Activated CD4-positive, alpha-beta T cell treated with anti-CD3 and anti-CD28 coated beads, Interleukin-2, Interleukin-6, amounts not matched to agents 100 ng/mL and 50 ng/mL, durations not matched to agents 16 hours and 8 hours (primary cell): ENCODE results near the gene TMEM54.

Experiments
- DNase-seq: peaks from one replicate; pipeline ENCODE4 v3.0.0-alpha.2; 2020

Gene TMEM54

DNA sequence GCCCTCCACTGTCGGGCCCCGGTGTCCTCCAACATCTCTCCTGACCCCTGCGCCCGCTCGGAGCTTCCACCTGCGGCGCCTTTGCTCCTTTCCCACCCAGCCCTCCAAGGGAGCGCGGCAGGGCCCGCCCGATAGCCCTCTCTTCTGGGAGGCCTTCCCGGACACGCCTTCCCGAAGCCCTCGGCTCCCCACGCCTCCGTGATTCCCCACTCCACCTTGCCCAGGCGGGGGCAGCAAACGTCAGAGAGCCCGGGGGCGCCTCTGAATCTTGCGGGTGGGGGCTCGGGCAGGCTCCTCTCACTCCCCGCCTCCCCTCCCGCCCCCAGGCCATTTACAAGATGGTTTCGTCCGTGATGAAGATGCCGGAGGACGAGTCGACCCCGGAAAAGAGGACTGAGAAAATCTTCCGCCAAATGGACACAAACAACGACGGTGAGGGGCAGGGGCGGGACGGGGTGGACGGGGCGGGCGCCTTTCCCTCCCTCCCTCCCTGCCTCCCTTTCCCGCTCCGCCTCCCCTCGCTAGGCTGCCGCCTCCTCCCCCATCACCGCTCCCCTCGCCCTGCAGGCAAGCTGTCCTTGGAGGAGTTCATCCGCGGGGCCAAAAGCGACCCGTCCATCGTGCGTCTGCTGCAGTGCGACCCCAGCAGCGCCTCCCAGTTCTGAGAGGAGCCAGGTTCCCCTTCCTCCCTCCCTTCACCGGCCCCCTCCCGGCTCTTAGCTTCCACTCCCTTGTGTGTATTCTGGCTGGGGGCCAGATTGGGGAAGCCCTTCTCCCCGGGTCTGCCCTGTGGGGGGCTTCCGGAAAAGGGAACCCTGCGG is 7.8 kb downstream of the TMEM54 start:
- no peak for DNase-seq

DNA sequence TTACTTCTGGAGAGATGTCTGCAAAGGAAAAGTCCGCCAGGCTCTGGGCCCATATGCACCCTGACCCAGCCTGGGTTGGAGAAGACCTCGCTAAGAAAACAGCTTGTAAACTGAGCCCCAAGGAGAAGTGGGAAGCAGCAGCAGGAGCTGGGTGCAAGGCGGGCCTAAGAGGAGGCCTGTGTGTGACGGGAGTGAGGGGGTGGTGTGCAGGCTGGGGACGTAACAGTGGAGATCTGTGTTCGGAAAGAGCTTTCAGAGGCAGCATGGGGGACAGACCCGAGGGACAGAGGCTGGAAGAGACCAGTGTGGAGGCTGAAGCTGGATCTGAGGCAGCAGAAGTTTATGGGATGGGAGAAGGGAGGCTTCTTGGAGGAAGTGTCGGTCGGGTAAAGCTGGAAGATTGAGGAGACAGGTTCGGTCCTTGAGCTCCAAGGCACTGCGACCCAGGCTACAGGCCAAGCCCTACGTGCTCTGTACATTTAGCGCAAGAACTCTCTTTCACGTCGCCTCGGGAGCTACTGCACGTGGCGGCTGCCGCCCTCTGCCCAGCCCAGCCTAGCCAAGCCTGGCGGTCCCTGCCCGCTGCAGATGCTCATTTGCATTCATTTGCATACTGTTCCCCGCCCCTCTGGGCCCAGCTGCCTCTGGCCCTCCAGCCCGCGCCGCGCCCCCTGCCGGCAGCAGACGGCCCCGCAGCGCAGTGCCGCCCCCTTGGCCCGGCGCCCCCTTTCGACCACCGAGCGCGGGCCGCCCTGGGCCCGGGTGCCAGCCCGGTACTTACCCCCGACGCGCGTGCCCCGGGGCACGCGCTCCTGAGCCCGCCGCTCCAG is 8.6 kb downstream of the TMEM54 start:
- DNase-seq: peak; percentile 52

DNA sequence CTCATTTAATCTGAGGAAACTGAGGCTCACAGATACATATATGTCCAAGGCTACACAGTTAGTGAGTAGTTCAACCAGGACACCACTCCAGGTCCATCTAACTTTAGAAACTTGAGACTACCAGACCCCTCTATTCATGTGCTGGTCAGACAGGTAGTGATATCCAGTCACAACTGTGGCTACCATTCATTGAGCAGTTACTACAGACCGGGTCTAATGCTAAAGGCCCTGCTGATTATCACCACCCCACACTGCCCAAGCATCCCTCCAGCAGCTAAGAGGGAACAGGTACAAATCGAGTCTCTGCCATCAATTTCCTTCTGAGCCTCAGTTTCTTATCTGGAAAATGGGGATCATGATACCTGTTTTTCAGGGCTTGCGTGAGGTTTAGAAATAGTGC is 9.6 kb downstream of the TMEM54 start:
- no peak for DNase-seq

DNA sequence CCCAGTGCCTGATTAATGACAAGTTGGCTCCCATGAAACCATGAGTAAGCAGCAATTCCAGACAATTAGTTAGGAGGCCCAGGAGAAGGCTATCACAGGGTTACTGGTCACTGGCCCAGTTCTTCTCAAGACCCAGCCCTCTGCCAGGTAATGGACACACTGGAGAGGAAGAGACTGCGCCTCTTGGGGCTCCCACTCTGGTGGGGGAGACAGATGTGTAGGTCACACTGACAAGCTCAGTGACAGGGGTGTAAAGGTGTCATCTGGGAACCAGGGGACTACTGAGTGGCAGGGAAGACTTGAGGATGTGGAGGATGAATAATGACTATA is 10.0 kb downstream of the TMEM54 start:
- no peak for DNase-seq

DNA sequence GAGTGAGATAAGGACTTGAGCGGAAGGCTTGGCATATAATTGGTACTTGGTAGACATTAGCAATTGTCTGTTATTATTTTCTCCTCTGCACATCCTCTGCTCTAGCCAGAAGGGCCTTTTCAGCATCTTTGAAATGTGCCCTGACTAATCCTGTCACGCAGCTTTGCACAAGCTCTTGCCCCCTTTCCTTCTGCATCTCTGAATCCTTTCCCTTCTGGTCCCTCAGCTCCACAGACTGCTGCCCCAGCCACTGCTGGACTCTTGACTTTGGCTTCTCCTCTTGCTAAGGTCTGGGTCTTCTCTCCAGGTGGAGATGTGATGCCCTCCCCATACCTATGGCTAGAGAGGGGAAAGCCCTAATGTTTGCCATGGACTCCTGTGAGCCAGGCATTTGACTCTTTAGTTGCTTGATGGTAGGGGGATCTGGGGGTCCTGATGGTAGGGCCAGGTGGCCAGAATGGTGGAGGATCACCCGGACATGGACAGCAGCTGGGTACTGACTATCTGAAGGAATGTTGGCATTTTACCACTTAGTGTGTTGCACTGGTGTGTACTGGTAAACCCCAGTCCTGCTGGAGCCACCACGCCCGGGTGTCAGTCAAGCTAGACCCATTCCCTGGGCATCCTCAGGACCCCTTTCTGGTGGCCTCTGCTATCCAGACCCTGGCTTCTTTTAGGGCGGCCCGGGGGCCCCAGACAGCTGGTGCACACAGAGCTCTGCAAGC is 10.5 kb downstream of the TMEM54 start:
- DNase-seq: no peak

DNA sequence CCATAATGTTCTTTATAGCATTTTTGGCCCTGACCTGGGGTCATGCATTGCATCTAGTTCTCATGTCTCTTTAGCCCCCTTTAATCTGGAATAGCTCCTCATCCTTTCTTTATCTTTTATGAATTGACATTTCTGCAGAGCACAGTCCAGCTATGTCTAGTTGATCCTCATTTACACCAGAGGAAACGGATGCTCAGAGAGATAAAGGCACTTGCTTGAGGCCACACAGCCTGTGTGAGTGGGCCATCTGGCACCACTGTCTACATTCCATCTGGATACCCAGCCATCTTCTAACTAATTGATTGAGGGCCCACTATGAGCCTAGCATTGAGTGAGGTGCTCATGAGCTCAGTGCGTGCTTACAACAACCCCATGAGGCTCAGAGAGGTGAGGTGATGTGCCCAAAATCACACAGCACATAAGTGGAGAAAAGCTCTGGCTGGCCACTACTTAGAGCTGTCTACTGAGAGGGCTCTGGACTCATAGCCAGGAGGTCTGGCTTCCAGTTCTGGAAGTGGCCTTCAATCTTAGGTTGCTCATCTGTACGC is 11.4 kb downstream of the TMEM54 start:
- DNase-seq: no peak

DNA sequence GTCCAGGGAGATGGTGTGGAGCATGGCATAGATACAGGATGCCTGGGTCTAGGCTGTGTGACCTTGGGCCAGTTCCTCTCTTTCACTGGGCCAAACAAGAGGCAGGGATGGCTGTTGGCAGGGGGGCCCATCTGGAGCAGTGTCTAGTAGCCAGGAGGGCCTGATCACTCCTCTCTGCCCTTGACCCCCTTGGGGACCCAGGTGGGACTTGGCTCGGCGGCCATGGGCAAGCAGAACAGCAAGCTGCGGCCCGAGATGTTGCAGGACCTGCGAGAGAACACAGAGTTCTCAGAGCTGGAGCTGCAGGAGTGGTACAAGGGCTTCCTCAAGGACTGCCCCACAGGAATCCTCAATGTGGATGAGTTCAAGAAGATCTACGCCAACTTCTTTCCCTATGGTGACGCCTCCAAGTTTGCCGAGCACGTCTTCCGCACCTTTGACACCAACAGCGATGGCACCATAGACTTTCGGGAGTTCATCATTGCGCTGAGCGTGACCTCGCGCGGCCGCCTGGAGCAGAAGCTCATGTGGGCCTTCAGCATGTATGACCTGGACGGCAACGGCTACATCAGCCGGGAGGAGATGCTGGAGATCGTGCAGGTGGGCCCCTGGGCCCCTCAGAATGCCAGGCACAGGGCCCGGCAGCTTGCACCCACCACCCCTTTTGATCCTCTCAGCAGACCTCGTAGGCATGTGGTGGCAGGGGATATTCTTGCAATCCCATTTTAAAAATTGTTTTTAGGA is 12.3 kb downstream of the TMEM54 start:
- DNase-seq: no peak

DNA sequence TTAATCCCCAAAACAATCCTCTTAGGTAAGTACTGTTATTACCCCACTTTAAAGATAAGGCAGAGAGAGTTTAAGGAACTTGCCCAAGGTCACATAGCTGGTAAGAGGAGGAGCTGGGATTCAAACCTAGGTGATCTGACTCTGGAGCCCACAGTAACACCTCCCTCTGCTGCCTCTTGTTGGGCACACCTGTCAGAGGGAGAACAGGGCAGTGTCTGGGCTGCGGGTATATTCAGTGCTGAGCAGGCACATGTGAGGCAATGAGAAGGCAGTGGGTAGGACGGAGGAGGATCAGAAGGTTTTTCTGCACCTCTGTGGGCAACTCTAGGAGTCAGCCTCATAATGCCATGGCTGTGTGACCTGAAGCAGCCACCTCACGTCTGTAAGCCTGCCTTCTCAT is 13.1 kb downstream of the TMEM54 start:
- no peak for DNase-seq

DNA sequence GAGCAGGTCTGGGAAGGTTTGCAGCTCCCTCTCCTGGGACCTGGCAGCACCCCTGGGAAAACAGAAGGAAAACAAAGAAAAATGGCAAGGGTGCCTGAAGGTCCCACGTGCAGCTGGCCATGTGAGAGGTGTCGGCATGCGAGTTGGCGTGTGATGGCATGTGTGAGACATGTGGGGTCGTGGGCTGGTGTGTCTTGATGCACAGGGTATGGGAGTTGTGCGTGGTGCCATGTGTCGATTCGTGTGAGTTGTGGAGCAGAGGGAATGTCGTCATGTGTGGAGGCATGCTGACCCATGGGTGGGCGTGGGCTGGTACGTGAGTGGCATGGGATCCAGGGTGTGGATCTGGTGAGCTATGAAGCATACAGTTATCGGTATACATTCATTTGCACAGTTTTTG is 13.6 kb downstream of the TMEM54 start:
- DNase-seq: no peak

DNA sequence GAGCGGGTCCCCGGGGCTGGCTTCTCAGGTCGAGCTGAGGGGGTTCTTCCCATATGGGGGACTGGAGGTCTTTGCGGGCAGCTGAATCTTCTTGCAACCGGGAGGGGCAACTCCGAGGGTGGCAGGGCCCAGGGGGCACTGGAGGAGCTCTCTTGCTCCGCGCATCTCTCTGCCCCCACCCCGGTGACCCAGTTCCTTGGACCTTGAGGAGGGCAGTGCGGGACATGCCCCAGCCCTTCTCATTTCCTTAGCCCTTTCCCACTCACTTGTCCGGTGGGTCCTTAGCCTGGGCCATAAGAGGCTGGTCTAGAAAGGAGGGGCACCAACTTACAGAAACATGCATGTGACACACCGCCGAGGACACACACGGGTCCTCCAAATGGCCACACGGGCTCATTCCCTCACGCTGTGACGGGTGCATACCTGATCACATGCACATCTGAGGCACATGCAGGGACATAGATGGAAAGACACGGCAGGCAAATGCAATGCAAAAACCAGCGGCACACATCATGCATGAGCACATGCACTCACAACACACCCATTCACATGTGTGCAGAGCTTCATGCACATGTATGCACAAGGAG is 14.3 kb downstream of the TMEM54 start:
- no peak for DNase-seq

DNA sequence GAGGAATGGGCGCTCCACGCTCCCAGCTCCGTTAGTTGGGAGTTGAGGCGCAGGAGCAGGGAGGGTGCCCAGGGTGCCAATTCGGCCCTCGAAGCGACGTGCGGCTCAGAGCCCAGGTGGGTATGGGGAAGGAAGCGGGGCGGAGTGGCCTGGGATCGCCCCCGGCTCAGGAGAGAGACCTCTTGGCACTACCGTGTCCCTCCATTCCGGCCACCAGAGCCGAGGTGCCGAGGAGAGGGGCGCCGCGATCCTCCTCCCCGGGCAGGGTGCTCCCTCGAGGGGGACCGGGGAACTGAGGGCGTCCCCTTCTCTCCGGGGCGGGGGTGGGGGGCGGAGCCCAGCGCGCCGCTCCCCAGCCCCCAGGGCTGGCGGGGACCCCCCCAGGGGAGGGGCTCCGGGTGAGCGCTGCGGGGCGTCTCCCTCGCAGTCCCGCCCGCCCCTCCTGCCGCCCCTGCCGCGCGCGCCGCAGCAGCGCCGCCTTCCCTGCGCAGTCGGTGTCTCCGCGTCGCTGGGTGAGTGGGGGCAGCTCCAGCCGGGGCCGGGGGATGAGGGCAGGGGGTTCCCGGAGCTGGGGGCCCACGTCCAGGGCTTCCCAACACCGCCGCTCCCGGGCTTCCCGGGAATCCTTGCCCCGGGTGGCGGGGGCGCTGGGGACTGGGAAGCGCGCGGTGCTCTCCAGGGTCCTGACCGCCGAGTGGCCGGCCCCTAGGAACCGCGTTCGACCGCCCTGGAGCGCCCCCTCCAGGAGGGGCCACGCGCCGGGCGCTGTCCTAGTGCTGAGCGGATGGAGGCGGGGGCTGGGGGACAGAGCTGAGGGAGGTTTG is 15.0 kb downstream of the TMEM54 start, which contains the start of gene HPCA:
TSS of gene HPCA (plus strand) at position 488 of the 824 bp plus-strand sequence. CDS start 2,408 bp downstream, outside the sequence.
- DNase-seq: peak; percentile 47

DNA sequence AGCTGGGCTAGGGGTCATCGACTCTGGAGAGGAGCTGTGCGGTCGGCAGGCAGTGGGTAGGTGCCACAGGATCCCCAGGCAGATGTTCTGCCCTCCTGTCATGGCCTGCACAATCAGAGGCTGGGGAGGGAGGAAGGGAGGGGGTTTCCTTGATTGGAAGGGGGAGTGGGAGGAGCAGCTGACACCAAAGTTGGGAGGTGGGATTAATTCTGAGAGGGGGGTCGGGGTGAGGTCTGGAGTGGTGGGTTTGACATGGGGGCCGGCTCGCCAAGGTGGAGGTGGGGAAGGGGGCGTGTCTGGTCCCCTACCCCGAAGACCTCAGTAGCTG is 15.5 kb downstream of the TMEM54 start:
- no peak for DNase-seq

DNA sequence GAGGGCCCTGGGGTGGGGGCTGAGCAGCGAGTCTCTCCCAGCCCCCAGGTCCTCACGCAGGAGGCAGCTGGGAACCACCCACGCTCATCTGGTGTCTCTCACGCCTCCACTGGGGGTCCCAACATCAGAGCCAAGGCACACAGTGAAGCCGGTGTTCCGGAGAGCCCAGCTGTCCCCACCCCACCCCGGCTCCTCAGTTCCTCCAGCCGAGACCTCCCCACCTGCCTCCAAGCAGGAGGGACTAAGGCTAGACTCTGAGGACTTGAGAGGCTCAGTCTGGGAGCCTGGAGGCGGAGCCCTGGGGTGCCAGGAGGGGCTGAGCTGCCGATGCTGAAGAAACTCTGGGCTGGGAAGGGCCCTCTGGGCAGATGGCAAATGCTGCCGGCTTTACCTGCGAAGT is 16.5 kb downstream of the TMEM54 start:
- no peak for DNase-seq

DNA sequence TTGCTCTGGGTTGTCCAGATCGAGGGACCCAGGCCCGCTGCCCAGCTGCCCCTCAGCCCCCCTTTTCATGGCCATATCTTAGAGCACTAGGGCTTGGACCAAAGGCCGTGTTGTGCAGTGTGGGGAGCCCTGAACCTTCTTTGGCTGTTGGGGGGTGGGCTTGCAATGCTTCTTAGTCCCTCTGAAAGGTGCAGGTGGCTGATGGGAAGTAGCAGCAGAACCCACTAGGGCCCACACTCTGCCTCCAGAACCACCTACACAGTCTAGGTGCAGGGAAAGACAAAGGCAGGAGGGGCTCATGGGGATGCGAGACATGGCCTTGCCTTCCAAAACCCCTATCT is 17.2 kb downstream of the TMEM54 start:
- no peak for DNase-seq

DNA sequence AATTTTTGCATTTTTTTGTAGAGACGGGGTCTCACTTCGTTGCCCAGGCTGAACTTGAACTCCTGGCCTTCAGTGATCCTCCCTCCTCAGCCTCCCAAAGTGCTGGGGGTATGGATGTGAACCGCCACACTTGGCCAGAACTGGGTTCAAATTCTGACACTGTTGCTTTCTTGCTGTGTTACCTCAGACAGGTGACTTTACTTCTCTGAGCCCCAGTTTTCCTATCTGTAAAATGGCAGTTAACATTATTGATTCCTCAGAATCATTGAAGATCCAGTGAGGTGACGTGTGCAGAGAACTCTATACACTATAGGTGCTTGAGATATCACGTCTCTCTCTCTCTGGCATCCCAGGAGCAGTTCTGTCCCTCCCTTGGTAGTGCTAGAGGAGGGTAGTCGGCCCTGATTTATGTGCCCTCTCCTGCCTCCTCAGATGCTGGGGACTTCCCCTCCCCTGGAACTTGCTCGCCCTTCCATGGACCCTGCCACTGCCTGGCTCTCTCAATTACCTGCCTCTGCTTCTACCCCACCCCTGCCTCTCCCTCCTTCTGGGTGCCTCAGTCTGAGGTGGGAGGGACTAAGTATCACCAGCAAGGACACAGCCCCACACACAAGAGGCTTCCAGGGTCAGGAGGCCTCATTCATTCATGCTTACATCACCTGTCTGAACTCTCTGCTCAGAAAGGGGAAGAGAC is 17.7 kb downstream of the TMEM54 start:
- no peak for DNase-seq

DNA sequence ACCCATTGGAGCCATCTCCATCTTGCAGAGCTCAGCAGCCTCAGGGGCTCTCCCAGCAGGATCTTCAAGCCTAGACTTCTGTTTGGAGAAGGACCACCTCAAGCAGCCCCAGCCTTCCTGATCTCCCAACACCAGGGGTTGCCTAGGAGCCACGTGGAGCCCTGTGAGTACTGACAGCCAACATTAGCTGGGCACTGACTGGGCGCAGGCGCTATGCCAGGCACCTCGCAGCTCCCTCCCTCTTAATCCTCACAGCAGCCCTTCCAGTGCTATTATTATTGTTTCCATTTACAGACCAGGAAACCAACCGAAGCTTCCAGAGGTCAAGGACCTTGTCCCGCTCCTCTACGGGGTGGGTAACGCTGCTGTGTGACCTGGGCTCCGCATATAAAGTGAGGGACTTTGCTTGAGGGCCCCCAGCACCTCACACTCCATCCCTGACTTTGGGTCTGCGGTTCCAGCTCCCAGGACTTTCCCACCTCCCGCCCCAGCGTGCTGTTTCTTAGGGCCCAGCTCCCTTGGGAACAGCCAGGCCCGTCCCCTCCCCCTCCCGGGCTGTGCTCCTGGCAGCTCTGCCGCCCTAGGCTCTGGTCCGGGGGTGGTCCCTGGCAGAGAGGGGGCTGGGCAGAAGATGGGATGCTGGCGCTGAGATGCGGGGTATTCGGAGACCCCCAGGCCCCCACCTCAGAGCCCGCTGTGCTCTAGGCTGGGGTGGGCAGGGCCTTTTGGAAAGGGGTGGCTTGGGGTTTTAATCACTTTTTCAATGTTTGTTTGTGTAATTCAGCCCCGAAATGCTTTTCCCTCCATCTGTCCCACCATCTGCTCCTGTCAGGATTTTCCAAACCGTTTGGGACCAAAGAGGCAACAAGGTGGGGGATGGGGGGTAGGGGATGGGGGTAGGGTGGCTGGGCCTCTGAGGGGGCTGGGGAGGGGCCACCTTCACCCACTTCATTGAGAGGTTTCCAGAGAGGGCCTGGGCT is 19.0 kb downstream of the TMEM54 start:
- DNase-seq: no peak

DNA sequence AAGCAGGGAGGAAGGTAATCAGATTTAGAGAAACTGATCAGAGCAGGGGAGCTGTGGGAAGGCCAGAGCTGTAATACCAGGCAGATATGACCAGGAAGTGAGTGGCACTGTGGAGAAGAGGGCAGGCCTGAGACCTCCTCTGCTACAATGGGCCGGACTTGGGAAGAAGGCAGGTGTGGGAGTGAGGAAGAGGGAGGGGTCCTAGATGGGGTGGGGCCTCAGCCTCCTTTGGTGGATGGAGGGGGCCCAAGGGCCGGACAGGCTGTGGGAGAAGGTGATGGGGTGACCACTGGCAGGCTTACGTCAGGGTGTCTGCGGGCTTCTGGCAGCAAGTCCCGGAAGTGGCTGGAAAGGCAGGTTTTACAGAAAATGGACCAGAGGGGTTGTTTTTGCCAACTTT is 19.9 kb downstream of the TMEM54 start:
- no peak for DNase-seq

DNA sequence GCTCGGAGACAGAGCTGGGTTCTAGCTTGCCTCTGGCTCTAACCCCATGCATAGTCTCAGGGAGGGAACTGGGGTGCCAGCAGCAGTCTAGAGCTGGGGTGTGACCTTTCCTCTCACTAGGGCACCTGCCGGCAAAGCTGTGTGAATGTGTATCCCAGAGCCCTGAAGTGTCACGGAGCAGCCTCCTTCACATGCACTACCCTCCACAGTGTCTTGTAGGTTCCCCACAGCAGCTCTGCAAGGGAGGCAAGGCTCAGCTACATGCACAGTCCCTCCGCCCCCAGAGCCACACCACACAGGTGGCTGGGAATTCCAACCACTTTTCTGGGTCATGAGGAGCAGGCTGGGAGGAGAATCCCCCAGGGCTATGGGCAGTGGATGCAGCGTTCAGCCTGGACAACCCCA is 22.6 kb downstream of the TMEM54 start:
- DNase-seq: no peak

DNA sequence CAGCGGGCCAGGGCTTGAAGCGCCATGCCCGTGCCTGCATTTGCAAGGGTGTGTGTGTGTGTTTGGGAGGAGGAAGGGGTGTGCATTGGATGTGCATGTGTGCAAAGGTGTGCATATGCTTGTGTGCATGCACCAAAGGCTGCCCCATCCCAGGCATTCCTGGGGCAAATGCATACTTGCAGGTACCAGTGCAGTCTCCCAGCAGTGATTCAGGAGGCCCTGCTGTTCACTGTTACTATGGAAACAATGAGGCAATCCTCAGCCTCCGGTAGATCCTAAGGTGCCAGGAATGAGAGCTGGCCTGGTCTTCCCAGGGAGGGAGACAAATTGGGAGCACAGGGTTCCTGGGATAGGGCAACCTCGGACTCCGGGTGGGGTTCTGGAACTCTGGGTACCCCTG is 23.0 kb downstream of the TMEM54 start:
- DNase-seq: no peak
